ENCODE measurements around the gene COL11A2. TPM values are rescaled to one million over a fixed set of nuclear protein-coding genes. Genes with fewer than 3 reads are reported as not detected.

Gene COL11A2
- polyA plus RNA-seq, 5 donors, result 3.0 to 10.8 (median 3.8) TPM

DNA sequence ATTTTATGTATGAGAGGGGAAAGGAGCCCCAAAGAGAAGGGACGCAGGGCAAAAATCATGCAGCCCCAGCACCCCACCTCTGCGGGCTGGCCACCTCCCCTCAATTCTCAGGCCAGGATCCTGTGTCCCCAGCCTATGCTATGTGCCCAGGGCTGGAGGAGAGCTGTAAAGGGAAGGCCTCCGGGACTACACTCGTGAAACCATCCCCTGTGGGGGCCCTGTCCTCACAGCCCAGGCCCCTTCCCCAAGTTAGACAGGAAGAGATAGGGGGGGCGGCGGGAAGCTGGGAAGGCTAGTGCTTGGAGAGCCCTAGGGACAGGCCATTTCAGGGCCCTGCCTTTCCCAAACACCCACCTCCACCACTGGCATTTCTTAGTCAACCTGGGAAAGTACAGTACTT lies 1.4 kb upstream of the COL11A2 start:
- no peak for DNase-seq

DNA sequence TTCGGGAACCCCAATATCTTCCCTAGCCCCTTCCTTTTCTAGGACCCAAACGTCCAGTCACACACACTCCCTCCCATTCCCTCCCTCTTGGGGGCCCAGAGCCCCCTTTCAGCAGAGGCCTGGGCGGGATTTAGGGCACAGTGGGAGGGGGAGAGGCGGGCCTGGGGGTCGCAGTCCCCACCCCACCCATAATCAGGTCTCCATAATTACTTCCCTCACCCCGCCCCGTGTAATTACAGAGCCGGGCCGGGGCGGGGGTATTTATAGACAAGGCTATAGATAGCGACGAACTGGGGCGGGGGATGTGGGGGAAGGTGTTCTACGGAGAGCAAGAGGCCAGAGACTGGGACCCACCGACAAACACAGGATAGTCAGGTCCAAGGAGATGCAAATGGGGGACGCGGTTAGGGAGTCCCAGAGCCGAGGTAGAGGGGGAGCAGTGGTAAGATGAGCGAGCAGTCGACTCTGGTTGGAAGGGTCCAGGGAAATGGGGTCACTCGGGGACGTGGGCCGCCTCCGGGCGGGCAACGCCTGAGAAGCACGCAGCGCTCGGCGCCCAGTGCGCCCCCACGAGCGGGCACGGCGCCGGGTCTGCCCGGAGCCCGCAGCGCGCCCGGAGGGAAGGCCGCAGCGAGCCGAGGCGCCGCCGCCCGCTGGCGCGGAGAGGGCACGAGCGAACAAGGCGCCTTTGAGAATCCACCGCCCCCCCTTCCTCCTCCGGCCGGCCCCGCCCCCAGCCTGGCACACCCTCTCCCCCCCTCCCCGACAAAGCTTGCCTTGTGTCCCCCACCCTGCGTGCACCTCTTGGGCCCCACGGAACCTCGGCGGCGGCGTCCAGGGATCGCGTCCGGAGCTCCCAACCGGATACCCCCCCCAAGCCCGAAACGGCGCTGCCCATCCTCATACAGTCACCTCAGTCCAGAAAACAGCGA lies 670 bp upstream of the COL11A2 start:
- no peak for DNase-seq

DNA sequence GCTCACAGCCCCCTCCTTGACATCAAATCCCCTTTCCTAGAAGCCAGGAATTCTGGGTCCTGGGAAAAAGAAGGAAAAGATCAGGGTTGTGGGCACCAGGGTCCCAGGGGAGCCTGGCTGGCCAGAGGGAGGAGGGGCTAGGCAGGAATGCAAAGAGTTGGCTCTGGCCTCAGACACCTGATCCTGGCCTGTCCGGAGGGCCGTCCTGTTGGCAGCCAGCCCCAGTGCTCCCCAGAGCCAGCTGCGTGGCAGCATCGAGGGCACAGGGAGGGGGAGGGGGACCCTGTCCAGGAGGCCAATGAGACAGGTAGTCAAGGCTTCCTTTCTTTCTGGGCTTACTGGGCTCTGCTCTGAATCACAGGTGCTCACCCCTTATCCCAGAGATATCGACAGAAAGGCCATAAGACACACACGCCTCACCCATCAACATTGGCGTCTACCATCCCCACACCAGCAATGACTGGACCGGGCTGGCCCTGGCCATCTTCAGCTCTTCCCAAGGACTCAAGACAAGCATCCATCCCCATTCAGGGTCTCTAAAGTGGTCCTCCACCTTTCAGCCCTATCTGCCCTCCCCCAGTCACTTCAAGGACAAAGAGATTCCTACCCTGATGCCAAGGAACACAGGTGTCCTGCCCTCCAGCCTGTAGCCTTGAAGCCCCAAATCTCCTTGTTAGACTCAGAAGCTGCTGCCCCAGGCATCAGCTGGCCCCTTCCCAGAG lies 723 bp downstream of the COL11A2 start:
- DNase-seq, result no peak

DNA sequence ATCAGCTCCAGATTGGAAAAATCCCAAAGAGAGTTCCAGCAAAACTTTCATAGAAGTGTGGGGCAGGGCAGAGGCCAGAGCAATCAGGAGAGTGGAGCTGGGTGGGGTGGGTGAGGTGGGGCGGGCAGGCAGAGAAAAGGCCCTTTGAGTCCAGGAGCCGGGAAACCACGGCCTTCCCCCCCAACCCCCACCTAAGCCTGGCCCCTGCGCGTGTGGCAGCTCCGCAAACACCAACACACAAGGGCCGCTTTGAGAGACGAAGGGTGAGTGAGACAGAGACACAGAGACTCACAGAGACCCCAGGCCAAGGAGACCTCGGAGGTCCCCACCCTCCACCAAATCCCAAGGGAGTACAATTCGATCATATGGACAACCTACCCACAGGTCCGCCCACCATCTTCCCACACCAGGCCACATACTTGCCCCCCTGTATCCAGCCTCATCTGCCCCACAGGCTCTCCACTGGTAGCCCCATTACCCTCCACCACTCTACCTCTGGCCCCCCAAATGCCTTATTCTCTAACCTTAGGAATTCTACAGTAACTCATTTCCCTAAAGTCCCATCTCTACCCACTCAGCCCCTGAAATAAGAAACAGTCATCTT lies 1.7 kb downstream of the COL11A2 start:
- DNase-seq, result no peak

DNA sequence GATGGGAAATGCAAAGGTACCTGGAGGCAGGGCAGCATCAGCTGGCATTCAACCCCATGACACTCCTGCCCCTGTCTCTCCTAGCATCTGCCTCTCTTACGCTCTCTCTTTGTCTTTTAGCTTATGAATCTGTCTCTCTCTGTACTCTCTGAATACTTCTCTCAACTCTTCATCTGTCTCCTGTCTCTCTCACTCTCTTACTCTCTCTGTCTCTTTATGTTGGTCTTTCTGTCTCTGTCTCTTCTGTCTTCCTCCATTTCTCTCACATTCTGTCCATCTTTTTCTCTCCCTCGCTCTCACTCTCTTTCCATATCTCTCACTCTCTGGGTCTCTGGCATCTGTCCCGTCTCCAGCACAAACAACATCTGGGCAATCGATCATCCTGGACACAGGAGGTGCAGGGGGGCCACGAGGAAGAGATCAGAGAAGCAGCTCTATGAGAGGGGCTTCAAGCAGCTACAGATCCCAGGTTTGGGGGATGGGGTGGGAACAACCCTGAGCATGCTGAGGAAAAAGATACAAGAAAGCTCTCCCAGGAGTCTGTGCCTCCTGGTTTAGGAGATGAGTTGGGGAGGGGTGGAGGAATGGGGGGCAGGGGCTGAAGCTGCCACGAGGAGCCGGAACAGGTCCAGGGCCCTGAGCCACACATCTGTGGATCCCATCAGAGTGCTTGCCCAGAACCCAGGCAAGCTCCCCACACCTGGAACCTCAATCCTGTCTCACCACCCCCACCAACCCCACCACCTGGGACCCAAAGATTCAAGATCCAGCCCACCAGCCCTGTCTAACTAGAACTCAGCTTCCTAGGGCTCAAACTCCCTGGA lies 2.4 kb downstream of the COL11A2 start:
- DNase-seq, result no peak

DNA sequence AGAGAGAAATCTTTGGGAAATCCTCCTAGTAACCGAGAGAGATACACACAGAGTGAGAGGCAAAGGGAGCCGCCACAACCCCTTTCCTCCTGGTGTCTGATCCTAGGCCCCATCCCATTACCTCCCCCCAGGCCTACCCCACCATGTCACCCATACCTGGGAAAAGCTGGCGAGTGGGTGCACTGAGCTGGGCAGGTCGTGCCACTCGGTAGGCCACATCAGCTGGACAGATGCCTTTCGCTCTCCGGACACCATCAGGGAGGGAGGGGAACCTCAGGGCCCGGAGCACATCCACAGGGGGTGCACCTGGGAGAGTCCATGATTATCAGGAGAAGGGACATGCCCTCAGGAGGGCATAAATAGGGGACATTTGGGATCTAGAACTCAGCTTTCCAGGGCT lies 3.1 kb downstream of the COL11A2 start:
- DNase-seq, result no peak

DNA sequence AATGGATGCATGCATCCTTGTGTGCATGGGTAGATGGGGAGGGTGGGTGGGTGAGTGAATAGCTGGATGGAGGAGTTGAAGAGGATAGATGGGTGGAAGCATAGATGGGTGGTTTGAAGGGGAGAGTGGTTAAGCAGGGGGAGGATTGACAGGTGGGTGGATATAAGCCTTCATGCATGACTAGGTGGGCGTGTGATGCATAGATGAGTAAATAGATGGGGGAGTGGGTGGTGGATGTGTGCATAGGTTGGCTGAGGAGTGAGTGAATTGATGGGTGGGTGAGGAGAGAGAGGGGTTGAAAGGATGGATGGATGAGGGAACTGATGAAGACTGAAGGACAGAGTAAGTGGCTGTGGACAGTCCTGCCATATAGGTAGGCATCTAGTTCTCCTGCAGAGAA lies 4.5 kb downstream of the COL11A2 start:
- DNase-seq, result no peak

DNA sequence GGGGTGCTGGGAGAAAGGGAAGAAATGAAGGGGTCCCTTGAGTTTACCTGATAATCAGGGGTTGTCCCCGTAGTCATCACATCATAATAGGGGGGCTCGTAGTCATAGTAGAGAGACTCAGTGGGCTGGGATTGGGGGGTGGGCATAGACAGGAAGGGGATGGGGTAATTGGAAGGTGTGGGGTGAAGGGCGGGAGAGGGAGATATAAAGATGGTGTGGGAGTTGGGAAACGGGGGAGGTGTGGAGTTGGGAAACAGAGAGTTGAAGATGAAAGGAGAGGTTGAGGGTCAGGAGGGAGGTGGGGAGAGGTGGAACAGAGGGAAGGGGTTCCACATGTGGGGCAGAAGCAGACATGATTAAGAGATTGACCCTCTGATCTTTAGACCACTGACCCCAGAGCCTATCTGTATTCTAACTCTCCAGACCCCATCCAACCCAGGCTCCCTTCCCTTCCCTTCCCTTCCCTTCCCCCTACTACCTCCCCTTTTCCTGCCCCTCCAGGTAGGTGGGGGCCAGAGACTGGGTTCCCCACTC lies 6.5 kb downstream of the COL11A2 start:
- no peak for DNase-seq

DNA sequence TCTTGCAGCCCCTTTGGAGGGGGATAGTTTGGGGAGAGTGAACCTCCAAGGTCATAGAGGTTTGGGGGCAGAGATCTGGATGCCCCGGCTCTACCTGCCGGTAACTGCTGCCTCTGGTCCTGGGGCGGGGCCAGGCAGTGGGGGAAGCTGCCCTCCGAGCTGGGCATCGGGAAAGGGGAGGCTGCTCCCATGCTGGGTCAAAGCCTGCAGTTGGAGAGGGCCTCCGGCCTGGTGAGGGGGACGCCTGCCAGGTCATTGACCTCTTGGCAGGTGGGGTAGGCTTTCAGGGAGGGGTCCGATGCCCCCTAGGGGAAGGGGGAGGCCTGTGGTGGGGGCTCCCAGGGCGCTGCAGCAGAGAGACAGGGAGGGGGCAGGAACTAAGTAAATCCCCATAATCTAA lies 7.1 kb downstream of the COL11A2 start:
- DNase-seq, result no peak

DNA sequence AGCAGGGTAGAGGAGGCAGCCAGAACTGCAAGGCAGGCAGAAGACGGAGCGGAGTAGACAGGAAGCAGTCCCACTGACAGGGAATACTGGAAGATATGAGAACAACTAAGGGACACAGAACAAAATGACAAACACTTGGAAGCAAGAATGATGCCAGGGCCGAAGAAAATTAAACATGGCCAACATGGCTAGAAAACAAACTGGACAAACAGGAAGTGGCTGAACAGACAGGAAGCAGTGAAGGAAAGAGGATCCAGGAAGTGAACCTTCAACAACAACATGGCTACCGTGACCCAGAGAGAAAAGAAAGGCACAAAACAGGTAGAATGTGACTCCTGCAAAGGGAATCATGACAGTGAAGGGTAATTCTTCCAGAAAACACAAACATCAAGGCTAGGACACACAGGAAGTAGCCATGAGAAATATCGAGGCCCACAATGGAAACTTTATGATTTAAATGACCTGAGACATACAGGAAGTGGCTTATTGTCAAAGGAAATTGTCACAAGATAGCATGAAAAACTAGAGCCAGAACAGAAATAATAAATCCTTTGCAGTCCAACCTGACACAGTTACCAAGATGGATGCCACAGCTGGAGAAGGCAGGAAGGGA lies 9.1 kb downstream of the COL11A2 start:
- DNase-seq, result no peak

DNA sequence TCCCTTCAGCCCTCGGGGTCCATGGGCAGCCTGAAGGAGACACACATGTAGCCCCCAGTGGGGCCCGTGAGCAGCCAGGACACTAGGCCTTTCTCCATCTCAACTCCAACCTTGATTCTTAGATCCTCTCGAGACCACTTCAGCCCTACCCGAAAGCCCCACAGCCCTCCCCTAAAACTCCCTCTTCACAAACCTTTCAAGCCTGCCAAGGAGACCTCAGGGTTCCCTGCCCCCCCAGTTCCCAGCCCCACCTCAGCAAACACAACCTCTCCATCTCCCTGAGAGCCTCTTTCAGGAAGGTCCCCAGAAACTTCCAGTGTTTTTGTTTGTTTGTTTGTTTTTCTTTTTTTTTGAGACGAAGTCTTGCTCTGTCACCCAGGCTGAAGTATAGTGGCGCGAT lies 11.1 kb downstream of the COL11A2 start:
- DNase-seq, result no peak

DNA sequence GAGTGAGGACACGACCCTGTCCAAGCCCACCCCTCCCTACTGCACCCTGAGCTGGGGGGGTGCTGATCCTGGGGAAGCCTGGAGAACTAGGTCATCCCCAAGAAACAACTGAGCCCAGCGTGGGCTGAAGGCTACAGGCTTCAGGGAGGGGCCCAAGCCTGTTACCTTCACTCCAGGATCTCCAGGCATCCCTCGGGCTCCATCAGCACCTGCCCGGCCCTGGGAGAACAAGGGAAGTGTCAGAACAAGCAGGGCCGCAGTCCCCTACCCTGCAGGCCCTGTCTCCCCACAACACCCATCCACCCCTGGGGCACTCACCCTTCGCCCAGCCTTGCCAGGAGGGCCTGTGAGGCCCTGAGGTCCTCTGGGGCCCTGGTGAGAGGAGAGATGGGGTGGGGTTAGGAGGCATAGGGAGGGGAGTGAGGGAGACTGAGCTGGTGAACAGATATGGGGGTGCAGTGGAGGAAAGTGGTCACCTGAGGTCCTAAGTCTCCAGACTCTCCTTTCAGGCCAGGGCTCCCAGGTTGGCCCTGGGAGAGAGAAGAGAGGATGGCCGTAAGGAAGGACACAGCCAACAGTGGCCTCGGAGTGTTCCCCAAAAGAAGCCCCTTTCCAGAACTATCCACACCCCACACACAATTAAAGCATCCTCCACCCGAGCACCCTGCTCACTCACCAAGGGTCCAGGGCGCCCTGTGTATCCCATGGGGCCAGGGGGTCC lies 13.4 kb downstream of the COL11A2 start:
- no peak for DNase-seq

DNA sequence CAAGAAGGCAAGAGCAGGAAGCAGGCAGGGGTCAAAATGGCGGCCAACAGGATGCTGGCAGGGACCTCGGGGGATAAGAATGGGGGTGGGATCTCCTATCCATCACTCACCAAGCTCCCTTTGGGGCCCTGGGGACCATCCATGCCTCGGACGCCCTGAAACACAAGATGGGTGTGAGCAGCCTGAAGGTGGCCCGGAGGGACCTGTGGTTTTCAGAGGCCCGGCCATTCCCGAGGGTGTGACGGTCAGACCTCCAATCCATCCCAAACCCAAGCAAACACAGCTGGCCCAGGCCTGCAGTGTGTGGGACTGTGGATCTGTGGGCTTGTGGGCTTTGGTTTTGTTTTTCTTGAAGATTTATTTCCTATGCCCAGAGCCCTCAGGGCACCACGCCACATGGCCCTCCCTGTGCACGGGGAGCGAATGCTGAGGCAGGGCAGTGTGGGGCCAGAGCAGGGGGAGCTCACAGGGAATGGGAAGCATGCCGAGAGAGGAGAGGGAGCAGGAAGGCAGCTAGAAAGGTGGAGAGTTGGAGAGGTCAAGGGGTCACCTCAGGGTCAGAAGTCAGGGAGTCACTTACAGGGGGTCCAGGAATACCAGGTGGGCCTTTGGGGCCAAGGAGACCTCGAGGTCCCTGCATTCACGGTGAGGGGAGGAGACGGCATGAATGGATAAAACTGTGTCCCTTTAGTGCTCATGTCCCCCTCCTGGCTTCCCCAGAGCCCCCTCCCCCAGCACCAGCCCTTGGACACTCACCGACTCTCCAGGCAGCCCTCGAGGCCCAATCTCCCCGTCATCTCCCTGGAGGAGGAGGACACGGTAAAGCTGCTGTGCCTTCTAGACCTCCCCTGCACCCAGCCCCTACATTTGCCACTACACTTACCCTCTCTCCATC lies 14.5 kb downstream of the COL11A2 start:
- no peak for DNase-seq

DNA sequence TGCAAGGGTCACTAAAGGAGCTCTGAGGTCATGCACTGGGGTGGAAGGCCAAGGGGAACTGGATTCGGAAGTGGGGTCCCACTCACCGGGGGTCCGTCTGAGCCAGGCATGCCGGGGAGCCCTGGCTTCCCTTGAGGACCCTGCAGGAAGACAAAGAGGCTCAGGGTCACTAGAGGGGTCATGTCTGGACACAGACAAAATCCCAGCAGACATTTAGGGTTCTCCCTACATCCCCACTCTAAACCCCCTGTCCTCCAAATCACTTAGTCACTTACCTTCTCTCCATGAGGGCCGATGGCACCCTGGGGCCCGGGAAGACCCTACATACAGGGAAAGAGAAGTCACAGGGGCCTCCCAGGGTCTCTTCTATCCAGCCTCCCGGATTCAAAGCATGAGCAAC lies 15.4 kb downstream of the COL11A2 start:
- no peak for DNase-seq

DNA sequence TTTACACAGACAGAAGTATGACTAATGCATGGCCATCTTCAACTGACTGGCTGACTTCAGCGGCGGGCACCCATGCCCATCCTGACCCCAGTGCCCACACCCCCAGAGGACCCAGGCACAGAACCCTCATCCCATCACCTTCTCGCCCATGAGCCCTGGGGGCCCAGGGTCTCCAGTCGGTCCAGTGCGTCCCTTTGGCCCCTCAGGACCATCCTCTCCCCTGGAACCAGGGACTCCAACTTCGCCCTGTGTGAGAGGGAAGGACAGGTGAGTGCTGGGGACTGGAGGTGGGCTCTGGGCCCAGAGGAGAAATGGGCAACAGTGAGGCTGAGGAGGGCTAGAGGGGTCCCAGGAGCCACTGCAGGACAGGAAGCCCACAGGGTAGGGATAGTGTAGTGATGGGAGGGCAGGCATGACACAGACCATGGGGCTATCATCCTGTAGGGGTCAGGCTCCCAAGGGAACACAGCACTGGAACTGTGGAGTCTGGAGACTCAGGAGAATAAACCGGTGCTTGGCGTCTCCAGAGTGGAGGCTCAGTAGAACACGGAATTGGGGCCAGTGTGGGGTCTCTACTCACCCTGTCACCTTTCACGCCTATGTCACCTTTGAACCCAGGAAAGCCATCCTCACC lies 16.7 kb downstream of the COL11A2 start:
- DNase-seq, result no peak

DNA sequence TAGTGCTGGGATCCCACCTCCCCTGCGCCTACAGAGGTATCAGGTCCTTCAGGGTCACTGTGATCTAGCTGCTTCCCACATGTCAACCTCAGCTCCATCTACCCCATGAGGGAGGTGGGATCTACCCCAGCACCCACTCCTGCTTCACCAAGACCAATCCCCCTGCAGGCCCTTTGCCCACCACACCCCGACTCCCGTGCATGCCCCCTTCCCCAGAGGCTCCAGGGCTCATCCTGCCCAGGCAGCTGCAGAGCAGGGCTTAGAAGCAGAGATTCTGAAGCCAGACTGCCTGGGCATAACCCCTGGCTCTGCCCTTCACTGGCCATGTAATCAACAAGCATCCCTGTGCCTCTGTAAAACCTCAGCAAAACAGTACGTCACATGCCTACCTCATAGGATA lies 17.5 kb downstream of the COL11A2 start:
- DNase-seq, result no peak

DNA sequence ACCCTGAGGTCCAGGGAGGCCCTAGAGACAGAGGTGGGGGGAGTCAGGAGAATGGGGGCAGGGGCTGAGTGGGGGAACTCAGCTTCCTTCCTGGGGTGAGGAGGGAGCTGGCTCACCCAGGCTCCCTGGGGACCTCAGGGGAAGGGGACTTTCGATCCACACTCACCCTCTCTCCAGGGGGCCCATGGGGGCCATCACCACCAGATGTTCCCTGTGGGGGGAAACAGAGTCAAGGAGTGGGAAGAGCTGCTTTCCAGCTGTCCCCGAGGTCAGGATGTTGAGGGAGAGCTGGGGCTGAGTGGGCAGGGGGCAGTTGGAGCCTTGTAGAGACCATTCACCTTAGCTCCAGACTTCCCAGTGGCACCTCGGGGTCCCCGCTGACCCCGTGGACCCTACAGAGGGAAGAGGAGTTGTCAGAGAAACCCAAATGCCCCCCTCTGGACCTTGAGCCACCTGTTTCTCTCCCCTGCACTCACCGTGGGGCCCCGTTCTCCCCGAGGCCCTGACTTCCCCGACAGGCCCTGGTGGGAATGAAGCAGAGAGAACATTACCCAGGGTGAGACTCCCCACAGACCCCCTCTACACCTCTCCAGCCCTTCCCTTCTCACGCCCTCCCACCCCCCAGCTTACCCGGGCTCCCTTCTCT lies 18.6 kb downstream of the COL11A2 start:
- DNase-seq, result no peak
